Choroid plexus epithelial cell (primary cell): ENCODE results near the gene METAP1.

Source experiments
- DNase-seq: peaks from one replicate; pipeline ENCODE4 v3.0.0-alpha.2; 2010; ENCODE audit warnings: low read depth
- H3K4me3 ChIP-seq: 2 replicates; pipeline ENCODE4 v1.5.1; 2011; ENCODE audit warnings: low read depth, mild to moderate bottlenecking, control low read depth, low read length, moderate library complexity
- CTCF ChIP-seq: conservative IDR thresholded peaks from 2 replicates; pipeline ENCODE4 v1.5.1; 2011; ENCODE audit warnings: low read depth, mild to moderate bottlenecking, control low read depth, inconsistent platforms, low read length, moderate library complexity

Gene METAP1

DNA sequence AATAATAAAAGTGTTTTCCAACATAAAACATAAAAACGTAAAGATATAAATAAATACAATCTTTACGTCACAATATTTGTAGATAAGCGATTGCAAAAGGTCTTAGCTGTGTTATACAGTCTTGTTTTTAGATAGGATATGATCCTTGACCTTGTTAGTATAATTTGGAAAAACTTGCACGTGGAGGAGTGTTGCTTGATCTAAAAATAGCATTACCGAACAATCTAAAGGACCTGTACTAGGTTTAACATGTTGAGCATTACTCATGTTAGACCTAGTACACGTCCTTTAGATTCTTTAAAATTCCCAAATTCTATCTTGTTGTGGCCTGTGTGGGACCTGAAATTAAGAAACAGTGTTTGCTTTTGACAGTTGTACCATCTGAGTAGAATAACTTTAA lies 1.6 kb downstream of the METAP1 start:
- TF ChIP-seq CTCF = no peak
- DNase-seq = no peak
- H3K4me3 ChIP-seq = no peak overlapping the region

DNA sequence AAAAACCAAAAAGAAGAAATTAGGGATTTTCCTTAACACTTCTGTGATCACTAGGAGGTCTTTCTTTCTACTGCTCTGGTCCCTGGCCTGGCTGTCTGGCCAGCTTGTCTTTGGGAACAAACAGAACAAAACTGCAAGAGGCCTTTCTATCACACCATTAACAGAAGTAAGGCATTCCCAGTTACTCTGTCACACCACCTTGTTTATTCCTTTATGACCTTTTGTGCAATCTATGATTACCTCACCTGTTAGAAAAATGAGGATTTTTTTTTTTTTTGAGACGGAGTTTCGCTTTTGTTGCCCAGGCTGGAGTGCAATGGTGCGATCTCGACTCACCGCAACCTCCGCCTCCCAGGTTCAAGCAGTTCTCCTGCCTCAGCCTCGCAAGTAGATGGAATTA lies 3.0 kb downstream of the METAP1 start:
- no peak for DNase-seq
- no peak for TF ChIP-seq CTCF

GRCh38 chr4:99002279-99002678 lies 6.8 kb downstream of the METAP1 start:
- H3K4me3 ChIP-seq = no peak overlapping the region
- no peak for TF ChIP-seq CTCF
- DNase-seq = no peak

More for the DNA sequence above, 3.0 kb downstream of the METAP1 start:
- no peak overlapping the region for H3K4me3 ChIP-seq

GRCh38 chr4:99008051-99008450 lies 12.5 kb downstream of the METAP1 start:
- DNase-seq = no peak
- H3K4me3 ChIP-seq = no peak overlapping the region
- TF ChIP-seq CTCF = no peak

GRCh38 chr4:99011910-99012309 lies 16.4 kb downstream of the METAP1 start:
- DNase-seq = no peak
- TF ChIP-seq CTCF = no peak
- H3K4me3 ChIP-seq = no peak overlapping the region

DNA sequence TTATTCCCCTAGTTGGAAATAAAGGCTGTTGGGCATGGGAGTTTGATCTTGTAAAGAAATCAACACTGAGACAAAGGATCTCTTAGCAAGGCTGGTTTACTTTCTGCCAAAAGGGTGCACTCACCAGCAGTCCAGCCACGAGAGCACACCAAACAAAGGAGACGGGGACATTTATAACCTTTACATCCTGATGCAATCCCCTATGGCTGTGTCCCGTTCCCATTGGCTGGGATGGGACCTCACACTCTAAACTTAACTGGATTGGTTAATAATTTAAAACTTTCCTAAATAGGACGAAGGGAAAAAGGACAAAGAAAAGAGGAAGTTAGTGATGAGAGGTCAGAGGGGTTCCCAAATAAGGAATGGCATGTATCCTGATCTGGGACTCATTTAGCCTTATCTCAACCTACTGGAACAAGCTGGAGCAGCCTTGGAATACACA lies 17.9 kb downstream of the METAP1 start:
- H3K4me3 ChIP-seq = no peak overlapping the region
- no peak for TF ChIP-seq CTCF
- DNase-seq = peak; percentile 7

GRCh38 chr4:99013884-99014523 lies 18.5 kb downstream of the METAP1 start:
- TF ChIP-seq CTCF = no peak
- no peak for DNase-seq
- no peak overlapping the region for H3K4me3 ChIP-seq
